GM12873 (cell line): Measurements from ENCODE around the gene FAM219A.

Experiments used
- TF ChIP-seq, protein P1 (sequence below): IDR thresholded peaks from 2 replicates; pipeline ENCODE4 v1.5.1; 2012; ENCODE audit warnings: low read depth, mild to moderate bottlenecking, moderate library complexity, low read length, control low read depth; ENCODE audit not compliant: insufficient read depth; ENCODE audit errors: missing control alignments

Gene FAM219A

DNA sequence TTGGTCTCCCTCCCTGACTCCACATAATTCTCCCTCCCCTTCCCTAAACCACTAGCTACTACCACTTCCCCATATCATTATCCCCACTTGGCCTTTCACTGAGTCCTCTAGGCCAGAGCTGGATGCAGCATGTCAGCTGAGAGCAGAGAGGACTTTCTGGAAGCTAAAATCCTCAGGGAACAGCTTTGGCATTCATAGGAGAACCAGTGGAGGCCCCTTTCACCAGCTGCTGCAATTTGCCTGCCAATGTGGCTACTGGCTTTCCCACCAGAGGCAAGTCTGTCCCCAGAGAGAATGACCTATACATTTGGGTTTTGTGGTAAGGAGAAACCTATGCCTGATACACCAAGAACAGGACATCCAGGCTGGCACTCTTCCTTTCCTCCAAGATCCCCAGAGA, 14.4 kb downstream of the FAM219A start:
- TF ChIP-seq, protein P1, sequence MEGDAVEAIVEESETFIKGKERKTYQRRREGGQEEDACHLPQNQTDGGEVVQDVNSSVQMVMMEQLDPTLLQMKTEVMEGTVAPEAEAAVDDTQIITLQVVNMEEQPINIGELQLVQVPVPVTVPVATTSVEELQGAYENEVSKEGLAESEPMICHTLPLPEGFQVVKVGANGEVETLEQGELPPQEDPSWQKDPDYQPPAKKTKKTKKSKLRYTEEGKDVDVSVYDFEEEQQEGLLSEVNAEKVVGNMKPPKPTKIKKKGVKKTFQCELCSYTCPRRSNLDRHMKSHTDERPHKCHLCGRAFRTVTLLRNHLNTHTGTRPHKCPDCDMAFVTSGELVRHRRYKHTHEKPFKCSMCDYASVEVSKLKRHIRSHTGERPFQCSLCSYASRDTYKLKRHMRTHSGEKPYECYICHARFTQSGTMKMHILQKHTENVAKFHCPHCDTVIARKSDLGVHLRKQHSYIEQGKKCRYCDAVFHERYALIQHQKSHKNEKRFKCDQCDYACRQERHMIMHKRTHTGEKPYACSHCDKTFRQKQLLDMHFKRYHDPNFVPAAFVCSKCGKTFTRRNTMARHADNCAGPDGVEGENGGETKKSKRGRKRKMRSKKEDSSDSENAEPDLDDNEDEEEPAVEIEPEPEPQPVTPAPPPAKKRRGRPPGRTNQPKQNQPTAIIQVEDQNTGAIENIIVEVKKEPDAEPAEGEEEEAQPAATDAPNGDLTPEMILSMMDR: no peak

DNA sequence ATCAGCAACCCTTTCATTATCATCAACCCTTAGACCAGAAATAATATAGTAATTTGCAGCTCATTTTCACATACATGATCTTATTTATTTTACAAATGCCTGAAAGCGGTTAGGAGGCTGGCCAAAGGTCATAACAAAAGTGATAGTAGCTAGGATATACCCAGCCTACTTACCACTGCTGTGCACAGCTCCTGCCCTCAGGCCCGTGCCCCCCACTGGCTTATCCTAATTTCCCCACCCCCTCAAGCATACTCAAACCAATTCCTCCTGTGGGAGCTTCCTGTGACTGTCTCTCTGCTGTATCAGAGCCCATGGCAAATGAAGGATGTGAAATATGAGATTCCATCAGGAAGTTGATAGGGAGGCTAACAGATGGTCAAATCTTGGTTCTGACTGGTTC, 14.8 kb downstream of the FAM219A start:
- TF ChIP-seq, protein P1: no peak

DNA sequence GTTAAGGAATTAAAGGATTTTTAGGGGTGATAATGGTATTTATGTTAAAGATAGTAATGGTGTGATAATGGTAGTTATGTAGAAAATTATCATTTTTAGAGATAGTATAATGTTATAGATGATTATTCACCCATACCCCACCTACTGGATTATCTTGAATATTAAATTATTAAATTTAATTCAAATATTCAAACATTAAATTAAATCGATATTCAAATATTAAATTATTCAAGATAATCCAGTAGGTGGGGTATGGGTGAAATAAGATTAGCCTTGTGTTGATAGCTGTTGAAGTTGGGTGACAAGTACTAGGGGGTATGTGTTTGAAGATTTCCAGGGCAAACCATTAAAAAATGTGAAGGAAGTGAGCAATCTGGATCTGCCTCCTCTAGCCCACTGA, 15.6 kb downstream of the FAM219A start:
- TF ChIP-seq, protein P1: no peak

DNA sequence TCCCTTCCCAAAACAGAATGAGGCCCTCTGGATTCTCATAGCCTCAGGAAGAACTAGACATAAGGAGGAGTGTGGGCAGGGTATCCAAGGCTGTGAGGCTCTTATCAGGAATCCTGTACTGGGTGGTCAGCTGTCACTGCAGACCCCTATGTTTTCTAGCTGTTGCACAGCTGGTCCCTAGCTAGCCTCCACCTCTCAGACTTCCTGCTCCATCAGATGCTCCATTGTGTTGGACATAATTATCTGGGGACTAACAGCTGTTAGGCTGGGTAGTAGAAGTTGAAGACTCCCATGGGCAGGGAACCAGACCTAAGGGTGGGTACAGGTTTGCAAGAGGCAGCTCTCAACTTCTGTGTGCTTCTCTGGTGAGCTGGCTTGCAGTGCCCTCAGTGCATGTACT, 18.4 kb downstream of the FAM219A start:
- TF ChIP-seq, protein P1: no peak

DNA sequence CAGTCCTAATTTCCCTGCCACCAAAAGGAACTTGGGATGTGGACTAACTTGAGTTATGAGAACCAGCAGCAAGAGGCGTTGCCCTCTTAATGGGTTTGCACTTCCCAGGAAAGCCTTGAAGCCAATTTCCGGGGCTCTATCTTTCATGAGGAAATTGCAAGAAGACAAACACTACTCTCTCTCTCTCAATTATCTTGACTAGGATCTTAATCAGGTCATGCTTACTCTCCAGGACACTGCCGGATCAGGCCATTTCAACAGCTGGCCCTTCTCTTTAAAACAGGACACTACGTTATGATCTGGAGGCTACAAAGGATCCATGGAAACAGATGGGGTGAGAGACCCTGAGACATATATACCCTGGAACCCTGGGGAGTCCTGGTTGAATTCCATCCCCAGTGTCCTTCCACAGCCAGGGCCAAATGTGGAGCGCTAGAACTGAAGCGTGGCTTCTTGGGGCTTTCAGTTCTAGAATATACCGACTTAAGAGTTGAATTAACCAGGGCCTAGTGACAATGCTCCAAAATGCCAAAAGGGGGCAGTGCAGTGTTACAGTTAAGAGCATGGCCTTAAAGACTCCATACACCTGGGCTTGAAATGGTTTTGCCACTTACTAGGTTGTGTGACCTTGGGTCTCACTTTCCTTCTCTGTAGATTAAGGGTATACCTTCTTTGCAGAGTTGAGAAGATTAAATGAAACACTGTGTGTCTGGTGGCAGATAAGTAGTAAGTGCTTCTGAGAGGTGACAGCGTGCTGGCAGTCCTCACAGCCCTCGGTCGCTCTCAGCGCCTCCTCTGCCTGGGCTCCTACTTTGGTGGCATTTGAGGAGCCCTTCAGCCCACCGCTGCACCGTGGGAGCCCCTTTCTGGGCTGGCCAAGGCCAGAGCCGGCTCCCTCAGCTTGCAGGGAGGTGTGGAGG, 21.1 kb downstream of the FAM219A start:
- TF ChIP-seq, protein P1: peak; percentile 82

DNA sequence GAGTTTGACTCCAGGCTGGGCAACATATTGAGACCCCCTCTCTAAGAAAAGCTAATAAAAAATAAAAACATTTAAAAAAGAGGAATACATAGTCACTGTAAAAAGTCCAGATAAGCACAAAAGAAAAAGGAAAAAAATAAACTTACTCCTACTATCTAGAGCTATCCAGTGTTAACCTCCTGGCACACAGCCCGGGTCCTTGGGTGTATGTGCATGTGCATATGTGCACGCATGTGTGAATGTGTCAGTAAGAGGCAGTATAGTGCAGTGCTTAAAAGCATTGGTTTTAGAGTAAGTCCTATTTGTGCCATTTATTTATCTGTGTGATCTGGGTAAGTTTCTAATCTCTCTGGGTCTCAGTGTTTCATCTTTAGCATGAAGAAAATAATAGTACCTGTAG, 26.7 kb downstream of the FAM219A start:
- TF ChIP-seq, protein P1: no peak

DNA sequence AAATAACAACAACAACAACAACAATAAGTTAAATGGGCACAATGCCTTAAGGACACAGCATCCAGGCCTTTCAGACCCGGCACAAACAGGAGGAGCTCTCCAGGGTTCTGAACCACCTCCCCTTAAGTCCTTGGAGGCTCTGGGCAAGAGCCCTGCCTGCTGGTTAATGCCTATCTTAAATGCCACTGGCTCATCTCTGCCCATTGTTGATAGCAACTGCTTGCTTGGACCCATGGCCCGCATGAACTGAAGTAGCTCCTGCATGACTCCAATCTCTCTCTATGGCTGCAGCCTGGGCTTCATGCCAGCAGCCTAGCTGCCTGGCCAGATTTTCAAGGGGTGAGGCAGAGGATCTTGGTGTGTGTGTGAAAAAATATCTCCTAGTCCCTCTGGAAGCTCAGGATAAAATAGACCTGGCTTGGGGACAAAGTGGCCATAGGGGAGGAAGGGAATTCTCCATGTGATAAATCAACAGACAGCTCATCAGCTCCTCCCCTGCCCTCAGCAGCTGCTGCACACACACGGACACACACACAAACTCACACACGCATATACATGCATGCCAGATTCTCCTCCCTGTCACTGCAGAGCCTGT, 27.4 kb downstream of the FAM219A start:
- TF ChIP-seq, protein P1: no peak
